Measurements from ENCODE around the gene LAGE3. TPM values are rescaled to one million over a fixed set of nuclear protein-coding genes. Genes with fewer than 3 reads are reported as not detected.

Gene LAGE3
- total and polyA plus RNA-seq, 10 of the 15 experiments (the other 5 are each of a cell fraction or from before 2014, with no cell fraction given) = 5.3 to 63.7 (median 19.7) TPM

GRCh38 chrX:154490414-154491083 lies 11.5 kb upstream of the LAGE3 start, which contains the start of gene SLC10A3 (continued):
- TF ChIP-seq SRF (IDR thresholded peaks at IDR 0.05; ENCODE audit: low read depth in 2 of 2, low read length in 2 of 2) (no peak), CBX3 (IDR thresholded peaks at IDR 0.05; ENCODE audit: borderline replicate concordance, low read depth) (no peak), POLR2AphosphoS2 (IDR thresholded peaks at IDR 0.05; ENCODE audit: low read depth, low read length) (0 out of 2 replicates have a peak, but pooled peaks have one; percentile 23), NFYB (IDR thresholded peaks at IDR 0.05; ENCODE audit: insufficient read depth, low read depth, low read length) (0 out of 2 replicates have a peak, but pooled peaks have one; percentile 27), IRF4 (IDR thresholded peaks at IDR 0.05; ENCODE audit: low read depth, low read length) (no peak), CREM (IDR thresholded peaks at IDR 0.05; ENCODE audit: low read depth) (peak; percentile 67; the same call in 1 of the 2 replicates), ATF3 (IDR thresholded peaks at IDR 0.05; ENCODE audit: borderline replicate concordance, extremely low read depth, low read depth, low read length) (no peak), USF1 (IDR thresholded peaks at IDR 0.05; ENCODE audit: borderline replicate concordance, extremely low read length, insufficient read depth, low read depth, low read length) (no peak), WRNIP1 (IDR thresholded peaks at IDR 0.05; ENCODE audit: borderline replicate concordance, low read depth, low read length) (no peak), ATF7 (IDR thresholded peaks at IDR 0.05; ENCODE audit: low read depth) (no peak), JUNB (IDR thresholded peaks at IDR 0.05) (no peak), TAF1 (IDR thresholded peaks at IDR 0.05; ENCODE audit: borderline replicate concordance, low read depth, low read length) (peak; percentile 87), NFYA (IDR thresholded peaks at IDR 0.05; ENCODE audit: borderline replicate concordance, low read depth, low read length) (no peak), NR2C1 (IDR thresholded peaks at IDR 0.05) (no peak), EED (IDR thresholded peaks at IDR 0.05; ENCODE audit: low read depth) (no peak), EP300 (IDR thresholded peaks at IDR 0.05; ENCODE audit: borderline replicate concordance in 1 of 2, control insufficient read depth in 1 of 2, low read depth in 2 of 2, low read length in 2 of 2) (no peak), PAX5 (IDR thresholded peaks at IDR 0.05; ENCODE audit: borderline replicate concordance, low read depth, low read length) (no peak), SMARCA5 (IDR thresholded peaks at IDR 0.05) (0 out of 2 replicates have a peak, but pooled peaks have one; percentile 25), EZH2 (IDR thresholded peaks at IDR 0.05; ENCODE audit: borderline replicate concordance, control insufficient read depth, low read depth, low read length) (no peak), BACH1 (IDR thresholded peaks at IDR 0.05; ENCODE audit: borderline replicate concordance) (peak; percentile 61; the same call in 1 of the 2 replicates), TCF3 (IDR thresholded peaks at IDR 0.05; ENCODE audit: borderline replicate concordance, insufficient read depth, low read depth, low read length) (0 out of 2 replicates have a peak, but pooled peaks have one; percentile 42), IKZF1 (conservative IDR thresholded peaks at IDR 0.05) (peak; percentile 61; the same call in 1 of the 2 replicates), ASH2L (IDR thresholded peaks at IDR 0.05; ENCODE audit: borderline replicate concordance, low read depth) (no peak)
- TF ChIP-seq, protein P1, sequence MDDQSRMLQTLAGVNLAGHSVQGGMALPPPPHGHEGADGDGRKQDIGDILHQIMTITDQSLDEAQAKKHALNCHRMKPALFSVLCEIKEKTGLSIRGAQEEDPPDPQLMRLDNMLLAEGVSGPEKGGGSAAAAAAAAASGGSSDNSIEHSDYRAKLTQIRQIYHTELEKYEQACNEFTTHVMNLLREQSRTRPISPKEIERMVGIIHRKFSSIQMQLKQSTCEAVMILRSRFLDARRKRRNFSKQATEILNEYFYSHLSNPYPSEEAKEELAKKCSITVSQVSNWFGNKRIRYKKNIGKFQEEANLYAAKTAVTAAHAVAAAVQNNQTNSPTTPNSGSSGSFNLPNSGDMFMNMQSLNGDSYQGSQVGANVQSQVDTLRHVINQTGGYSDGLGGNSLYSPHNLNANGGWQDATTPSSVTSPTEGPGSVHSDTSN (IDR thresholded peaks at IDR 0.05; ENCODE audit: insufficient replicate concordance, low read depth, low read length) = peak; percentile 9
- TF ChIP-seq, protein P2, sequence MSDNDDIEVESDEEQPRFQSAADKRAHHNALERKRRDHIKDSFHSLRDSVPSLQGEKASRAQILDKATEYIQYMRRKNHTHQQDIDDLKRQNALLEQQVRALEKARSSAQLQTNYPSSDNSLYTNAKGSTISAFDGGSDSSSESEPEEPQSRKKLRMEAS (IDR thresholded peaks at IDR 0.05; ENCODE audit: low read depth, low read length) = no peak
- TF ChIP-seq, protein P3, sequence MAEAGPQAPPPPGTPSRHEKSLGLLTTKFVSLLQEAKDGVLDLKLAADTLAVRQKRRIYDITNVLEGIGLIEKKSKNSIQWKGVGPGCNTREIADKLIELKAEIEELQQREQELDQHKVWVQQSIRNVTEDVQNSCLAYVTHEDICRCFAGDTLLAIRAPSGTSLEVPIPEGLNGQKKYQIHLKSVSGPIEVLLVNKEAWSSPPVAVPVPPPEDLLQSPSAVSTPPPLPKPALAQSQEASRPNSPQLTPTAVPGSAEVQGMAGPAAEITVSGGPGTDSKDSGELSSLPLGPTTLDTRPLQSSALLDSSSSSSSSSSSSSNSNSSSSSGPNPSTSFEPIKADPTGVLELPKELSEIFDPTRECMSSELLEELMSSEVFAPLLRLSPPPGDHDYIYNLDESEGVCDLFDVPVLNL (IDR thresholded peaks at IDR 0.05; ENCODE audit: low read depth, low read length) = no peak

All from GM12878 (cell line).